GM08714 (cell line): Measurements from ENCODE around the gene PTPRN2.

Experiments used
- H3K4me3 ChIP-seq: fragments of 200-500 bp; sonication (Bioruptor generic); 2 replicates; pipeline ENCODE4 v1.5.1; 2014; ENCODE audit warnings: mild to moderate bottlenecking, low read length, inconsistent platforms
- ZNF274 ChIP-seq: IDR thresholded peaks from 2 replicates; pipeline ENCODE4 v1.6.1; 2012; ENCODE audit warnings: mild to moderate bottlenecking, low read depth, low read length

The PTPRN2 gene

DNA sequence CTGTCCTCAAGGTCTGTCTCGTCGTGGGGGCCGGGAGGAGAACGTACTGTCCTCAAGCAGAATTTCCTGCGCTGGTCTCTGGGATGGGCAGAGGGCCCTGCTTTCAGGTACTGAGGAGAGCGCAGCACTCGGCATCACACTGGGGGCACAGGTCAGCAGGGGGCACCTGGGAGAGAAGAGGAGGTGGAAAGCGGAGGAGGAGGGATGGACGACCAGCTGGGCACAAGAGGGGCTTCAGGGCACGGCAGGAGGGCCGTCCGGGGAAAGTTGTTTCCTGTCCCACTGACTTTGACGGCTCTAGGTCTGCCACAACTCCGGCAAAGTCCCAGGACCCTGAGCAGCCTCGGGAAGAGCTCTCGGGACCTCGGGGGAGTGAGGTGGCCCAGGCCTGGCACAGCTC is 714.0 kb downstream of the PTPRN2 start:
- no peak for TF ChIP-seq ZNF274
- no peak overlapping the region for H3K4me3 ChIP-seq

DNA sequence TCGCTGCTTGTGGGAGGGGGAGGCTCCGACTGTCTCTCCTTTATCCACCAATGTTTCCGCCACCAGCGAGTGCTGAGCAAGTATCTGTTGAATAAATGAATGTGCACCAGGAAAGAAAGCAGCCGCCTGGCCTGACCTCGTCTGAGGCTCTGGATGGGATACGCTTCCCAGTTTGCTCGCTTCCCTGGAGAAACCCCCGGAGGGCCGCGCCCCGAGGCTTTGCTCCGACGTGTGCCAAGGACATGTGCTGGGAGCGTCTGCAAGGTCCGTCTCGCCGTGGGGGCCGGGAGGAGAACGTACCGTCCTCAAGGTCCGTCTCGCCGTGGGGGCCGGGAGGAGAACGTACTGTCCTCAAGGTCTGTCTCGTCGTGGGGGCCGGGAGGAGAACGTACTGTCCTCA is 714.4 kb downstream of the PTPRN2 start:
- TF ChIP-seq ZNF274, result no peak
- H3K4me3 ChIP-seq, result no peak overlapping the region

DNA sequence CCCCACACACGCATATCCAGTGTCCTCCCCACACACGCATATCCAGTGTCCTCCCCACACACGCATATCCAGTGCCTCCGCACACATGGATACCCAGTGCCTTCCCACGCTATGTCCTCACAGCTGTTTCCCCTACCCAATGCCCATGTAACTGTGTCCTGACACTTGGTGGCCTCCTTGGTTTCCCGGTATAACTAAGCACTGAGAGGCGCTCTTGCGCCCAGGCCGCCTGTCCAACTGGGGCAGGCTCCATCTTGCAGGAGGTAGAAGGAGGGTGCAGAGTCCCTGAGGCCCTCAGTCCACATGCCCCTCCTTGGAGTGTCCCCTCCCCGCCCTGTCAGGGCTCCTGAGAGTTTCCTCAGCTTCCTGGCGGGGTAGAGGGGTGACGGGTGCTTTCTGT is 715.2 kb downstream of the PTPRN2 start:
- no peak overlapping the region for H3K4me3 ChIP-seq
- TF ChIP-seq ZNF274, result no peak

DNA sequence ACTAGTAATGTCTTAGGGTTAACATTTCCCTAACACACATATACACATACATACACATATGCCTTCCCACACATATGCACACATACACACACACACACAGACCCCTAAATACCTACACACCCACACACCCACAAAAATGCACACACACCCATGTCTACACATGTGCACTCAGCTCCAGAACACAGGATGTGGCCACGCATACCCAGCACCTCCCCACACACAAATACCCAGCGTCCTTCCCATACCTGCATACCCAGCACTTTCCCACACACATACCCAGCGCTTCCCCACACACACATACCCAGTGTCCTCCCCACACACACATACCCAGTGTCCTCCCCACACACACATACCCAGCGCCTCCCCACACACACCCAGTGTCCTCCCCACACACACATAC is 715.9 kb downstream of the PTPRN2 start:
- TF ChIP-seq ZNF274, result no peak
- no peak overlapping the region for H3K4me3 ChIP-seq

DNA sequence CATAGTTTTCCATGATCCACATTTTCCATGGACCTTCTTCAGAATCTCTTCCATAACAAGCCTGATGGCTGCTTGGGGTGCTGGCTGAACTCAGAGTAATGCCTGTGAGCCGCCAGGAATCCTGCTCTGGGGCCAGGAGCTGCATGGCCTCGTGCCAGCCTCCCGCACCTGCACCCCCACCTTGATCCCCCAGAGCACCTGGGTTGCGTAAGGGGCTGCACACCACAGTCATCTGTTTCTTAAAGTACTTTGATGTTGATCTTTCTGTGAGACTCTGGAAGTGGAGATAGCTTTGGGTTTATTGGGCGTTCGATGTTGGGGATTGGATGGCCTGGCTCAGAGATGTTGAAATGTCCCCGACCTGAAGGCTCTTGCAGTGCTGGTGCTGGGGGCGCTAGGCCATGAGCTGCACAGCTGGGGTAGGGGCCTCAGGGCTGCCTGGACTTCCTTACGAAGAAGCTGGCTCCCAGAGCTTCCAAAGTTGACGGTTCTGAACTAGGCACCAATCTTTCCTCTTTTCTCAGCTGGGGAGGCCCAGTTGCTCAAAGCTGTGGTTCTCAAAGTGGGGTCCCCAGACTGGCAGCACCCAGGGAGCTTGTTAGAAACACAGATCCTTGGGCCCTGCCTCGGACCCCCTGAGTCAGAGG is 716.9 kb downstream of the PTPRN2 start:
- no peak overlapping the region for H3K4me3 ChIP-seq
- no peak for TF ChIP-seq ZNF274

DNA sequence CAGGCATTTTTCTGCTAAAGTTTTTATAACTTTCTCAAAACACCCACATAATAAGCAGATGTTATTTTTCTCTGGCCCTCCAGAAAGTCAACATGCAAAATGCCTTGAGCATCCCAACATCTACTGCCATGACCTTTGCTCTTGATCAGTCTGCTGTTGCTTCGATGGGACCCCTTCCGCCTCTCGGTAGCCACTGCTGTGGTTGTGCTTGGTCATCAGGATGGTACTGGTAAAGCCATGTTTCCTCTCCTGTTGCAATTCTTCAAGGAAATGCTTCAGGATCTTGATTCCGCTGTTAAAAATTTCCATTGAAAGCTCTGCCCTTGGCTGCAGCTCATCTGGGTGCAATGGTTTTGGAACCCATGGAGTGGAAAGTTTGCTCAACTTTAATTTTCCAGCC is 717.8 kb downstream of the PTPRN2 start:
- TF ChIP-seq ZNF274, result no peak
- no peak overlapping the region for H3K4me3 ChIP-seq

DNA sequence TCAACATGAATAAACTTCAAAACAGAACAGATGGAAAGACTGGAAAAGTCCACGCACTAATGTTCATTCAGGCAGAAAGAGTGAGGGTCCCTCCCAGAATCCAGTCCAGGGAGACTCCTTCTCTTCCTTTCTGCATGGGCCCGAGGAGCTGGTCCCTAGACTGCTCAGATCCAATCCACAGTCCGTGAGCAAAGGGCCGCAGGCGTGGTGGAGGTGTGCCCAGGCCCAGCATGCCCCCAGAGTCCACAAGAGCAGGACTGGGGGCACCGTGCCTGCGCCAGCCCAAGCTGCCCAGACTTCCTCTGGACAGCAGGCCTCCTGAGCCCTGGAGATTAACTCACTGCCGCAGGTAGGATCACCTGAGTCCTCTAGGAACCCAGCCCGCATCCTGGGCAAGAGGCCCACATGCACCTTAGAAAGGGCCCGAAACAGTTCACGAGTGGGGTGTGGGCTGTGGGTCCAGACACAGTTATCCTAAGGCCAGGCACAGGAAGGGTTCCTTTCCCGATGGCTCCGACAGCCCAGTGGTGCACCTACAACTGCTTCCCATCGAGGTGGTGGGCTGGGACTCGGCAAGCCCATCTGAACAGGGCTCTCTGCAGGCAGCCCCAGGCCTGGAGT is 719.8 kb downstream of the PTPRN2 start:
- H3K4me3 ChIP-seq, result no peak overlapping the region
- TF ChIP-seq ZNF274, result no peak

DNA sequence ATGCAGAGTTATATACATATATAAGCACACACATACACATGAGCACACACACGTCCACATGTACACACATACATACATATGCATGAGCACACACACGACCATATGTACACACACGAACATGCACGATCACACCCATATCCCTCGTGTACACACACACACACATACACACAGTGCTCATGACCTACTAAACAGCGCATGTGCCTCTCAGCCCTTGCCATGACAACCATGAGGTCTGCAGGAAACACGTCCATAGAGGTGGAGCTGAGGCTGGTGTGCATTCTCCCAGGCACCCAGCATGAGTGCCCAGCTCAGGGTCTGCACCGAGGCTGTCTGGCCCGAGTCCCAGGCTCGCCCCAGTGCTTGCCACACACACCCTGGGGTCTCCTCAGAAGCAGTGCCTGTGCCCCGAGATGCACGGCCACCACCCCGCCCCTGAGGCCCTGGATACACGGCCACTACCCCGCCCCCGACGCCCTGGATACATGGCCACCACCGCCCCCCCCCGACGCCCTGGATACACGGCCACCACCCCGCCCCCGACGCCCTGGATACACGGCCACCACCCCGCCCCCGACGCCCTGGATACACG is 721.2 kb downstream of the PTPRN2 start:
- TF ChIP-seq ZNF274, result no peak

DNA sequence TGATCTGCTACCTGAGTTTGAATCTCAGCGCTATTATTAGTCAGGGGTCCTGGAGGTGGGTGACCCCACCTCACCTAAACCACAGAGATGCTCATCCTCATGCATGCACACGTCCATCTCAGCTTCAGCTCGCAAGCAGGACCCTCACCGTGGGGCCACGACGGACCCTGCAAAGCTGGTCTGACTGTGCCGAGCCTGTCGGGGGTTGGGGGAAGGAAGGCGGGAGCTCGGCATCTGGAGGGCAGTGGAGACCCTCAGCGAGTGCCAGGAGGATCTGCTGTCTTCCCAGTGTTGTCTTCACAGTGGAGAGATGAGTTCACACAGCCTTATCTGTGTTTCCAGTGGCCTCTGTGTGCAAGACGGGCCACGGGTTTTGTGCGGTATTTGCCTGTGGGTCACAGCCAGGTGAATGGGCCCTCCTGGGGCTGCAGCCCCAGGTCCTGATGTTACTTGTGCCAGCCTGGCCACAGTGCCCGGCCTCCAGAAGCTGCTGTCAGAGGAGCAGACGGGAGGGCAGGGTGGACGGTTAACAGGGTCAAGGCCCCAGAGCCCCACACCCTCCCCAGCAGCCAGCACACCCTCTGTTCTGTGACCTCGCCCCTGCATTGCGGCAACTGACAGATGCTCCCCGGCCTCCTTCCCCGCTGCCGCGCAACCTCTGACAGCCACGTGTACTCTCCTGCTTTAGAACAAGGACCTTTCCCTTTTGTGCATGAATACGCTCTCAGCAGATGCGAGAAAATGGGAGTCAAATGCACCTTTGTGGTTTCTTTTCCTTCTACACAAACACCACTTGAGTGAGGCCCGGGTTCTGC is 722.1 kb downstream of the PTPRN2 start:
- no peak for TF ChIP-seq ZNF274

More for the DNA sequence above, 721.2 kb downstream of the PTPRN2 start:
- H3K4me3 ChIP-seq, result no peak overlapping the region

DNA sequence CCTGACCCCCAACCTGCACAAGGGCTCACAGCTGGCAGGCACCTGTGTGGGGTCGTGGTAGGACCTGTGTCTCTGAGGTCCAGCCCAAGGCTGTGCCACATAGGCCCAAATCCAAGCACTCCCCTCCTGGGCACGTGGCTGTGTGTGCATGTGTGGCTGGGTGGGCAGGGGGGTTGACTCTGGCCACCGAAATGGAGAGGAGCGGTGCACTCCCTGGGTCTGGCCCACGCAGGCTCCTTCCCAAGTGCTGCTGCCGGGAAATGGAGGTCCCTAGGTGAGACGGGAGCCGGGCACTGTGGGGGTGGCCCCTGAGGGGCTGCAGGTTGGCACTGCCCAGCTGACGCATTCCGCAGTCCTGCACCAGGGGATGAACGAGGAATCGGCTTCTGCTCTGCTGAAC is 722.7 kb downstream of the PTPRN2 start:
- TF ChIP-seq ZNF274, result no peak
- H3K4me3 ChIP-seq, result no peak overlapping the region

More for the DNA sequence above, 722.1 kb downstream of the PTPRN2 start:
- no peak overlapping the region for H3K4me3 ChIP-seq

DNA sequence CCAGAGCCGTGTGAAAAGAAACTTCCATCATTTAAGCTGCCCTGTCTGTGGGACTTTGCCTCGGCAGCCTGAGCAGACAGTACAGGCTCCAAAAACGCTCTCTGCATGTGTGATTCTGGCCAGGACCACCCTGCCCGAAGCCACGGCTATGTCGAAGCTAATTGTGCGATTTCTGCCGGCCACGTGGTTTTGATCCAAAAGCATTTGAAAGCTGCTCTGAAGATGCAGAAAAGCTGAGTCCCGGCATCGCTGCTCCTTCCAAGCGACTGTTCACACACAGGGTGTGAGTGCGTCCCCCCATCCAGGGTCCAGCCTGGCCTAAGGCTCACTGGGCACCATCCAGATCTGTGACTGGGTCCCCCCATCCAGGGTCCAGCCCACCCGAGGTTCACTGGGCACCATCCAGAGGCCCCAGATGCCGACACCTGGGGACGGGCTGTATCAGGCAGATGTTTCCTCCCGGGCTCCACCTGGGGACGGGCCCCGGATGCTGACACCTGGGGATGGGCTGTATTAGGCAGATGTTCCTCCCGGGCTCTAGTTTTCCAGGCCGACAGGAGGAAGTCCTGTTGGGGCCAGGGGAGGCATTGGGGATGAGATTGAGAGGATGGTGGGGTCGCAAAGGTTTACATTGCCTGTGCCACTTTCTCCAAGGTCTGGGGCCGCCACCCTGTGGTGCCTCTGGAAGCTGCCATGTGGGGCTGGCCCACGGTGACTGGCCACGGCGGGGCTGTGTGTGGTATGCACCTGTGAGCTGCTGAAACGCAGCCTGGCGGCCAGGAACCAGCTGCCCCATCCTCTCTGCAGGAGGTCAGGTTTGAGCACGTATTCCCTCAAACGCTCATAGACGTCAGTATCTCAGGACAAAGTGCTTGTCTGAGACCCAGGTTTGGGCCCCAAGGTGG is 723.5 kb downstream of the PTPRN2 start:
- no peak for TF ChIP-seq ZNF274

DNA sequence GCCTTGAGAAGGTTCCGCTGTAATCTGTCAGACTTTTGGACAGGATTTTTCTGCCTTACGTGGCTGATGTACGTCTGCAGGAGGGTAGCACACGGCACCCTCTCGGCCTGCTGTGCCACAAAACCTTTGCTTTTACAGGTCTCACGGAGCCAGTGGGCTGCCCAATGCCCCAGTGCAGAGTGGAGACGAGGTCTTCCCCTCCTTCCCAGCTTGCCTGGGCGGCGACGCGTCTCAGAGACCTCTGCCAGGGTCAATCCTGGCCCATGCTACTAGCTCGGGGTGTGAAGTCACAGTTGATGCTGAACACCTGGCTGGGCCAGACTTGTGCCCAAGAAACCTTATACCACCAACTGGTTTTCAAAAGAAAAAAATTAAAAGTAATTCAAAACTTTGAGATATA is 724.4 kb downstream of the PTPRN2 start:
- TF ChIP-seq ZNF274, result no peak
- no peak overlapping the region for H3K4me3 ChIP-seq

More for the DNA sequence above, 723.5 kb downstream of the PTPRN2 start:
- H3K4me3 ChIP-seq, result no peak overlapping the region

DNA sequence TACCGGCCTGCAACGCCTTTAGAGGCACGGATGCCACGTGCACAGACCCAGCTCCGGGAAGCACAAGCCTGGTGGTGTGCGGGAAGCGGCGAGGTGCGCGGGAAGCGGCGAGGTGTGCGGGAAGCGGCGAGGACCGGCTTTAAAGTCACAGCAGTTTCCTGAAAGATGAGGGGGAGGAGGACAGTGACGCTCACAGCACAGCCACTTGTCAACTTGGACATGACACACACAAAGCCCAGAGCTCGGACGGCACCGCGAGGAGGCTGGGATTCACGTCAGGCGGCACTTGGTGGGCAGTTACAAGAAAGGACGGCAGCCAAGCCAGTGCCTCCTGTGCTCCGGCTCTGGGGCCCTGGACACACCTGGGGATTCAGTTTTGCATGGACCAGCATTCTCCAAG is 724.9 kb downstream of the PTPRN2 start:
- TF ChIP-seq ZNF274, result no peak
- H3K4me3 ChIP-seq, result no peak overlapping the region

DNA sequence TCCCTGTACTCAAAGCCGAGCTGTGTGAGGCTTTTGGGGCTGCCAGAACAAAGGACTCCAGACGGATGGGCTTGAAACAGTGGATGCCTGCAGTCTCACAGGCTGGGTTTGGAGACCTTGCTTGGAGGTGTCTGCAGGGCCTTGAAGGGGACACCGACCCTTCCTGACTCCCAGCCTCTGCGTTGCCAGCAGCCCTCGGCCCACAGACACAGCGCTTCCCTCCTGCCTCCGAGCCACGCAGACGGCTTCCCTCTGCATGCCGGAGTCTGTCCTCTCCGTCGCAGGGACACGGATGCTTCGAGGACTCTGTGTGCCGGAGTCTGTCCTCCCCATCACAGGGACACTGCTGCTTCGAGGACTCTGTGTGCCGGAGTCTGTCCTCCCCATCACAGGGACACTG is 726.1 kb downstream of the PTPRN2 start:
- no peak overlapping the region for H3K4me3 ChIP-seq
- TF ChIP-seq ZNF274, result no peak
